ENCODE results near the gene ZKSCAN4. TPM values are rescaled to one million over a fixed set of nuclear protein-coding genes. Genes with fewer than 3 reads are reported as not detected.

ZKSCAN4 gene
- total RNA-seq, 1 experiment from 2014 or later, result 5.5 TPM

GRCh38 chr6:28226460-28226859 is 25.6 kb downstream of the ZKSCAN4 start:
- H3K27me3 Mint-ChIP-seq (ENCODE audit: insufficient read depth, unreplicated experiment), result no peaks in the 10 kb centered on the region
- H3K4me3 Mint-ChIP-seq (ENCODE audit: unreplicated experiment), result peak overlapping the region; percentile 96
- ChIA-PET CTCF (no interaction called here), POLR2A (interaction anchor here (0.6 kb wide), 2 partner anchors 84 to 335 kb away, joined by 3 to 8 read pairs; no protein-coding TSS in a partner anchor)
- Histone ChIP-seq H3K9me3 (no peaks in the 10 kb centered on the region), H3K4me1 (peaks cover 5% of the 10 kb centered on the region; the same call in 1 of the 2 replicates), H3K36me3 (ENCODE audit: control insufficient read depth, insufficient read depth, low read length) (no peaks in the 10 kb centered on the region), H3K27me3 (replicated peaks; ENCODE audit: control insufficient read depth, insufficient read depth, low read length) (no peaks in the 10 kb centered on the region), H3K4me3 (ENCODE audit: low read depth, low read length) (no peak overlapping the region)
- peaks cover 9% of the 10 kb centered on the region for H3K4me1 Mint-ChIP-seq (ENCODE audit: low read depth, unreplicated experiment)
- H3K9me3 Mint-ChIP-seq (ENCODE audit: unreplicated experiment), result no peaks in the 10 kb centered on the region
- no peak for DNase-seq
- no peak for TF ChIP-seq CTCF (IDR thresholded peaks at IDR 0.05; ENCODE audit: insufficient read depth in 1 of 2, low read depth in 1 of 2, low read length in 1 of 2, severe bottlenecking in 1 of 2, unreplicated experiment in 1 of 2)
- intact Hi-C loops (cut with micrococcal nuclease; ENCODE audit: unreplicated experiment), result no loop called here
- peaks cover 41% of the 10 kb centered on the region for H3K36me3 Mint-ChIP-seq (ENCODE audit: insufficient read depth, unreplicated experiment)
- H3K27ac Mint-ChIP-seq (ENCODE audit: unreplicated experiment), result no peak overlapping the region
- no TSS peak for BruUV-seq (replicated peaks)

GRCh38 chr6:28225056-28225834 is 26.8 kb downstream of the ZKSCAN4 start, which contains the start of gene ZSCAN9:
ZSCAN9 (plus strand) TSS chr6:28225275; CDS start chr6:28227085, 1,810 bp downstream.
- Histone ChIP-seq H3K9me3 (no peaks in the 10 kb centered on the region), H3K36me3 (ENCODE audit: control insufficient read depth, insufficient read depth, low read length) (no peaks in the 10 kb centered on the region), H3K4me3 (ENCODE audit: low read depth, low read length) (peak within 1 kb of the TSS; percentile 72), H3K4me1 (peaks cover 5% of the 10 kb centered on the region; the same call in 1 of the 2 replicates), H3K27me3 (replicated peaks; ENCODE audit: control insufficient read depth, insufficient read depth, low read length) (peaks cover 1% of the 10 kb centered on the region; the same call in 1 of the 2 replicates)
- peak within 1 kb of the TSS; percentile 82 for H3K27ac Mint-ChIP-seq (ENCODE audit: unreplicated experiment)
- BruUV-seq (replicated peaks), result TSS peak; percentile 64
- H3K4me1 Mint-ChIP-seq (ENCODE audit: low read depth, unreplicated experiment), result peaks cover 9% of the 10 kb centered on the region
- ChIA-PET POLR2A (no interaction called here), CTCF (no interaction called here)
- H3K4me3 Mint-ChIP-seq (ENCODE audit: unreplicated experiment), result peak within 1 kb of the TSS; percentile 96
- peak; percentile 88 to 90 for DNase-seq
- peaks cover 29% of the 10 kb centered on the region for H3K36me3 Mint-ChIP-seq (ENCODE audit: insufficient read depth, unreplicated experiment)
- intact Hi-C loops (cut with micrococcal nuclease; ENCODE audit: unreplicated experiment), result loop anchor here (1.0 to 2.0 kb wide), 4 partner anchors 27 to 158 kb away; partner anchors contain the start of genes ZKSCAN4 and ZSCAN26
- no peaks in the 10 kb centered on the region for H3K9me3 Mint-ChIP-seq (ENCODE audit: unreplicated experiment)
- no peak for TF ChIP-seq CTCF (IDR thresholded peaks at IDR 0.05; ENCODE audit: insufficient read depth in 1 of 2, low read depth in 1 of 2, low read length in 1 of 2, severe bottlenecking in 1 of 2, unreplicated experiment in 1 of 2)
- H3K27me3 Mint-ChIP-seq (ENCODE audit: insufficient read depth, unreplicated experiment), result no peaks in the 10 kb centered on the region

- DNase-seq, result no peak
- H3K36me3 Mint-ChIP-seq (ENCODE audit: insufficient read depth, unreplicated experiment), result peaks cover 22% of the 10 kb centered on the region
- no peaks in the 10 kb centered on the region for H3K9me3 ChIP-seq
- H3K36me3 ChIP-seq (ENCODE audit: control insufficient read depth, insufficient read depth, low read length), result no peaks in the 10 kb centered on the region
- peaks cover 1% of the 10 kb centered on the region; the same call in 1 of the 2 replicates for H3K27me3 ChIP-seq (replicated peaks; ENCODE audit: control insufficient read depth, insufficient read depth, low read length)
- intact Hi-C loops (cut with micrococcal nuclease; ENCODE audit: unreplicated experiment), result loop anchor here (1.0 to 2.0 kb wide), 4 partner anchors 28 to 158 kb away; partner anchors contain the start of genes ZKSCAN4 and ZSCAN26
- no peak for TF ChIP-seq CTCF (IDR thresholded peaks at IDR 0.05; ENCODE audit: insufficient read depth in 1 of 2, low read depth in 1 of 2, low read length in 1 of 2, severe bottlenecking in 1 of 2, unreplicated experiment in 1 of 2)
- BruUV-seq (replicated peaks), result TSS peak; percentile 57
- peaks cover 9% of the 10 kb centered on the region for H3K4me1 Mint-ChIP-seq (ENCODE audit: low read depth, unreplicated experiment)
- H3K4me3 Mint-ChIP-seq (ENCODE audit: unreplicated experiment), result peak overlapping the region; percentile 96
- no peaks in the 10 kb centered on the region for H3K27me3 Mint-ChIP-seq (ENCODE audit: insufficient read depth, unreplicated experiment)
- H3K4me3 ChIP-seq (ENCODE audit: low read depth, low read length), result peak overlapping the region; percentile 72
- H3K4me1 ChIP-seq, result peaks cover 5% of the 10 kb centered on the region; the same call in 1 of the 2 replicates
- POLR2A ChIA-PET, result interaction anchor here (0.7 kb wide), 1 partner anchor 358 kb away, joined by 3 read pairs; no protein-coding TSS in a partner anchor
- peak overlapping the region; percentile 82 for H3K27ac Mint-ChIP-seq (ENCODE audit: unreplicated experiment)
- CTCF ChIA-PET, result no interaction called here
- H3K9me3 Mint-ChIP-seq (ENCODE audit: unreplicated experiment), result no peaks in the 10 kb centered on the region
Observed at GRCh38 chr6:28224131-28225055, 27.7 kb downstream of the ZKSCAN4 start.

Data from Caco-2 (cell line).